BJ (cell line): ENCODE measurements around the gene ADORA2B. TPM values are rescaled to one million over a fixed set of nuclear protein-coding genes. Genes with fewer than 3 reads are reported as not detected.

Source experiments
- CTCF ChIA-PET: fragments of 350-600 bp; formaldehyde crosslinking; extraction: SDS; loops from one replicate; lab custom pipeline; 2021; ENCODE audit warnings: antibody characterized with exemption, inconsistent platforms; lab: Yijun Ruan, JAX
- POLR2A ChIA-PET: fragments of 300-600 bp; sonication (Branson Sonifier 250); formaldehyde crosslinking; extraction: SDS; loops from one replicate; lab custom pipeline; 2021; ENCODE audit warnings: antibody characterized with exemption; lab: Charles Lee
- DNase-seq: peaks from one replicate; pipeline ENCODE4 v3.0.0-alpha.2; 2011; ENCODE audit warnings: low read depth
- H3K27me3 ChIP-seq: 2 replicates; pipeline ENCODE4 v1.6.0; 2011; ENCODE audit warnings: low read length; ENCODE audit not compliant: control insufficient read depth, insufficient read depth
- H3K36me3 ChIP-seq: 2 replicates; pipeline ENCODE4 v1.5.1; 2011; ENCODE audit warnings: low read length; ENCODE audit not compliant: control insufficient read depth, insufficient read depth
- H3K4me3 ChIP-seq: 2 replicates; pipeline ENCODE4 v1.5.1; 2011; ENCODE audit warnings: low read depth, mild to moderate bottlenecking, control low read depth, low read length
- polyA plus RNA-seq: library from polyadenylated mRNA; depleted of rRNA; stranded (reverse); fragments of >200 nt; gene quantifications from 2 replicates; pipeline ENCODE4 v1.2.3, GENCODE V29; 2011
- TF ChIP-seq, protein P1 (sequence below): IDR thresholded peaks from 2 replicates; pipeline ENCODE4 v1.5.1; 2011; ENCODE audit warnings: low read depth, mild to moderate bottlenecking, control low read depth, inconsistent platforms, low read length, moderate library complexity; ENCODE audit not compliant: insufficient read depth

ADORA2B gene
- polyA plus RNA-seq, 1 experiment: 10.5 TPM

DNA sequence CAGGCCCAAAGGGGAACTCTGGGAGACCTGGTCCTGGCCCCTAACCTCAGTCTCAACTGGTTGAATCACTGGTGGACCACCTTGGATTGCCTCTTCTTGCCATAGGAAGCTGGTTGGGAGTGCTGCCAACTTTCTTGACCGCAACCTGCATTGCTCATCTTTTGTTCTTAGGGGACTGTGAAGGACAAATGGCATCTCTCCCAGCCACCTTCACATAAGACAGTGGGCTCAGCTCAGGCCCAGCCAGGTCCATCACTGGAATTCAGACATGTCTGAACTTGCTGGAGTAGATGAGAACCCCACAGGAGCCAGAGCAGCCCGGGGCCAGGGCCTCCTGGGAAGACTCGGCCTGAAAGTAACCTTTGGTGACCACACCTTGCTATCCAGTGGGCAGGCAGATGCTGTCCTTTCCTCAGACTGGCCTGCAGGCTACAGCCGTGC is 18.8 kb downstream of the ADORA2B start:
- H3K27me3 ChIP-seq: no peaks in the 10 kb centered on the region
- POLR2A ChIA-PET: no interaction called here
- TF ChIP-seq, protein P1, sequence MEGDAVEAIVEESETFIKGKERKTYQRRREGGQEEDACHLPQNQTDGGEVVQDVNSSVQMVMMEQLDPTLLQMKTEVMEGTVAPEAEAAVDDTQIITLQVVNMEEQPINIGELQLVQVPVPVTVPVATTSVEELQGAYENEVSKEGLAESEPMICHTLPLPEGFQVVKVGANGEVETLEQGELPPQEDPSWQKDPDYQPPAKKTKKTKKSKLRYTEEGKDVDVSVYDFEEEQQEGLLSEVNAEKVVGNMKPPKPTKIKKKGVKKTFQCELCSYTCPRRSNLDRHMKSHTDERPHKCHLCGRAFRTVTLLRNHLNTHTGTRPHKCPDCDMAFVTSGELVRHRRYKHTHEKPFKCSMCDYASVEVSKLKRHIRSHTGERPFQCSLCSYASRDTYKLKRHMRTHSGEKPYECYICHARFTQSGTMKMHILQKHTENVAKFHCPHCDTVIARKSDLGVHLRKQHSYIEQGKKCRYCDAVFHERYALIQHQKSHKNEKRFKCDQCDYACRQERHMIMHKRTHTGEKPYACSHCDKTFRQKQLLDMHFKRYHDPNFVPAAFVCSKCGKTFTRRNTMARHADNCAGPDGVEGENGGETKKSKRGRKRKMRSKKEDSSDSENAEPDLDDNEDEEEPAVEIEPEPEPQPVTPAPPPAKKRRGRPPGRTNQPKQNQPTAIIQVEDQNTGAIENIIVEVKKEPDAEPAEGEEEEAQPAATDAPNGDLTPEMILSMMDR: no peak
- no peaks in the 10 kb centered on the region for H3K36me3 ChIP-seq
- DNase-seq: no peak
- CTCF ChIA-PET: no interaction called here
- H3K4me3 ChIP-seq: no peak overlapping the region

DNA sequence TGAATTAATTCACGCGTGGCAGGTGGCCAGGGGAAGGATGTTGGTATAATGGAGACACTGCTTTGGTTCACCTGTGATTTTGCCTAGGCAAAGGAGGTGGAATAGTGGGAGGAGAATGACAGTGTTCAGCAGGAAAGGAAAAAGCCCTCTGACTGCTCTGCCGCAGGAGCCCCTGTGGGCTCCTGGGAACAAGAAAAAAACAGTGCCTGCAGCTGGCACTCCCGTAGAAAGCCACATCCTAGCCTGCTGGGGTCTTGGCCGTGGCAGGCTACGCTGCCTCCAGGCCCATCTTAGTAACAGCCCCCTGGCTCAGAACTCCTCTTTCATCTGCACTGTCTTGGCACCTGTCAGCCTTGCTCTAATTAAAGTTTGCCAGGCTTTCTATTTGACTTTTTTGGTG is 20.6 kb downstream of the ADORA2B start:
- no peak for DNase-seq
- H3K27me3 ChIP-seq: no peaks in the 10 kb centered on the region
- TF ChIP-seq, protein P1: no peak
- no peak overlapping the region for H3K4me3 ChIP-seq
- no peaks in the 10 kb centered on the region for H3K36me3 ChIP-seq
- CTCF ChIA-PET: interaction anchor here (1.0 kb wide), 1 partner anchor 8 kb away, joined by 3 read pairs; no protein-coding TSS in a partner anchor
- POLR2A ChIA-PET: no interaction called here

DNA sequence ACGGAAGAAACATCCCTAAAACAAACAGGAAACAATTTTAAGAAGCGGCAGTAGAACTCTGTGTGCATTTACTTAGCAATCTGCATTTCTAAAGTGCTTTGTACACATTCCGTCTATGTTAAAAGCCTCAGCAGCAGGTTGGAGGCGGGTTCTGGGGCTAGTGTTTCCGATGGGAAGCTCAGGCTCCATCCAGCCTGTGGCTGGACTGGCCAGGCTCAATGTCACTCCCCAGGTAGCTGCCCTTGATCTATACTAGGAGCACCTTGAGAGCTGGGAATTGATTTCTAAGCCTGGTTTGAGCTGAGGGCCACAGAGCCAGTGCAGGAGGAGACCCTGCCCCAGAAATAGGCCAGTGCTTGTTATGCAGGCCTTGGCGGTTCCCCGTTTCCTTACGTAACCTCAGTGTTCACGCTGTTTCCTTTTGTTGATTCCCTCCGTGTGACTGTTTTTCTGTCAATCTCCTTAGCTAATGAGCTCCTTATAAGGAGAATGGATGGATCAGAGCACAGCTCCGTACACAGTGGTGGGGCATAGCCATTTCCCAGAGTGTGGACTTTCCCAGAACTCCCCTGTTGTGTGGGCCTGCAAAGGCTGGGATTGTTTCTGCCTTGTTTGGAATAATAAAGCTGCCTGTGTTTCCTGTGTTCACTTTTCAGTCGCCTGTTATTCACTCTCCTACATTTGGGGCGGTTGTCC is 21.4 kb downstream of the ADORA2B start:
- no peak for DNase-seq
- ChIA-PET POLR2A (interaction anchor here (0.5 kb wide), 1 partner anchor 34 kb away, joined by 8 read pairs; no protein-coding TSS in a partner anchor), CTCF (no interaction called here)
- H3K27me3 ChIP-seq: no peaks in the 10 kb centered on the region
- no peaks in the 10 kb centered on the region for H3K36me3 ChIP-seq
- no peak overlapping the region for H3K4me3 ChIP-seq
- TF ChIP-seq, protein P1: no peak

DNA sequence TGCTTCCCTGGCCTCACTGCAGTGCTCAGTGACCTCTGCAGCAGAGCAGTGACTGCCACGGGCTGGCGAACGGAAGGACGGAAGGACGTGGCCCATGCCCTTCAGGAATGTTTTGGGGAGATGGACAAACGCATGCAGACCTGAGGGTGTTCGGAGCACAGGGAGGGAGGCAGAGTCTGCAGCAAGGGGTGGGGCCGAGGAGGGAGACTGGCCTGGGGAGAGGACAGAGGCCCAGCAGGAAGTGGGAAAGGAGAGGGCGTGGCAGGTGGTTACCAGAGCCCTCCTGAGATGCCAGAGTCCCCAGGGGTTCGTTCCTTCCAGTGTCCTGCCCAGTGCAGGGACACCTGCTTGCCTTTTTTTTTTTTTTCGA is 21.9 kb downstream of the ADORA2B start:
- Histone ChIP-seq H3K4me3 (no peak overlapping the region), H3K36me3 (no peaks in the 10 kb centered on the region), H3K27me3 (no peaks in the 10 kb centered on the region)
- CTCF ChIA-PET: no interaction called here
- POLR2A ChIA-PET: interaction anchor here (0.5 kb wide), 1 partner anchor 81 kb away, joined by 10 read pairs; no protein-coding TSS in a partner anchor
- no peak for DNase-seq
- TF ChIP-seq, protein P1: no peak

DNA sequence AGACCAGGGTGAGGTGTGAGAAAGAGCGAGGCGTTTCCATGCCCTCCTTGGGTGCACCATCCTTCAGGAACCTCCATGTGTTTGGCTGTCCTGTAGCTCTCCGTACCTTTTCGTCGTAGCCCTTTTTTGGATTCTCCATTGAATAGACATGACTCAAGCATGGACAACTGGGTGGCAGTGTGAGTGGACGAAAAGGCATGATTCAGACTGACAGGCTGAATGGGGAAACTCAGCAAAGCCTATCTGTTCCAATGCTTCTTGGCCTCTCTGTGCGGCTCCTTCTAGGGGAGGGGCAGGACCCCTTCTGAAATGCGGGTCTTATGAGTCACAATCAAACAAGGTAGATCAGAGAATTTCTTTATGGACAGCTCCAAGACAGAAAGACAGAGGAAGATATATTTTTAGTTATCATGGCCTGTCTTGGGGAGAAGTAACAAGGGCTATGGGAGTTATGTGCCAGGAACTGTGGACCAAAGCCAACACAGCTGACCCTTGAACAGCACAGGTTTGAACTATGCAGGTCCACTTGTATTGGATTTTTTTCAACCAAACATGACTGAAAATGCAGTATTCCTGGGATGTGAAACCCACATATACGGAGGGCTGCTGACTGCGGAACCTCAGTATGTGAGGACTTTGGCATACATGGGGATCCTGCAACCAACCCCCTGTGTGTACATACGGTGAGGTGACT is 22.9 kb downstream of the ADORA2B start:
- Histone ChIP-seq H3K27me3 (no peaks in the 10 kb centered on the region), H3K36me3 (no peaks in the 10 kb centered on the region), H3K4me3 (no peak overlapping the region)
- TF ChIP-seq, protein P1: no peak
- DNase-seq: no peak
- POLR2A ChIA-PET: no interaction called here
- CTCF ChIA-PET: interaction anchor here (0.9 kb wide), 1 partner anchor 9 kb away, joined by 3 read pairs; no protein-coding TSS in a partner anchor
